ENCODE results near the gene KIAA1671.

KIAA1671 gene

GRCh38 chr22:25066861-25067435, 114.4 kb downstream of the KIAA1671 start:
- TF ChIP-seq, protein P1, sequence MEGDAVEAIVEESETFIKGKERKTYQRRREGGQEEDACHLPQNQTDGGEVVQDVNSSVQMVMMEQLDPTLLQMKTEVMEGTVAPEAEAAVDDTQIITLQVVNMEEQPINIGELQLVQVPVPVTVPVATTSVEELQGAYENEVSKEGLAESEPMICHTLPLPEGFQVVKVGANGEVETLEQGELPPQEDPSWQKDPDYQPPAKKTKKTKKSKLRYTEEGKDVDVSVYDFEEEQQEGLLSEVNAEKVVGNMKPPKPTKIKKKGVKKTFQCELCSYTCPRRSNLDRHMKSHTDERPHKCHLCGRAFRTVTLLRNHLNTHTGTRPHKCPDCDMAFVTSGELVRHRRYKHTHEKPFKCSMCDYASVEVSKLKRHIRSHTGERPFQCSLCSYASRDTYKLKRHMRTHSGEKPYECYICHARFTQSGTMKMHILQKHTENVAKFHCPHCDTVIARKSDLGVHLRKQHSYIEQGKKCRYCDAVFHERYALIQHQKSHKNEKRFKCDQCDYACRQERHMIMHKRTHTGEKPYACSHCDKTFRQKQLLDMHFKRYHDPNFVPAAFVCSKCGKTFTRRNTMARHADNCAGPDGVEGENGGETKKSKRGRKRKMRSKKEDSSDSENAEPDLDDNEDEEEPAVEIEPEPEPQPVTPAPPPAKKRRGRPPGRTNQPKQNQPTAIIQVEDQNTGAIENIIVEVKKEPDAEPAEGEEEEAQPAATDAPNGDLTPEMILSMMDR (IDR thresholded peaks at IDR 0.05; ENCODE audit: insufficient read depth, missing control alignments): no peak
- DNase-seq (ENCODE audit: insufficient read length, low spot score) (no peak), FAIRE-seq (no peak)

DNA sequence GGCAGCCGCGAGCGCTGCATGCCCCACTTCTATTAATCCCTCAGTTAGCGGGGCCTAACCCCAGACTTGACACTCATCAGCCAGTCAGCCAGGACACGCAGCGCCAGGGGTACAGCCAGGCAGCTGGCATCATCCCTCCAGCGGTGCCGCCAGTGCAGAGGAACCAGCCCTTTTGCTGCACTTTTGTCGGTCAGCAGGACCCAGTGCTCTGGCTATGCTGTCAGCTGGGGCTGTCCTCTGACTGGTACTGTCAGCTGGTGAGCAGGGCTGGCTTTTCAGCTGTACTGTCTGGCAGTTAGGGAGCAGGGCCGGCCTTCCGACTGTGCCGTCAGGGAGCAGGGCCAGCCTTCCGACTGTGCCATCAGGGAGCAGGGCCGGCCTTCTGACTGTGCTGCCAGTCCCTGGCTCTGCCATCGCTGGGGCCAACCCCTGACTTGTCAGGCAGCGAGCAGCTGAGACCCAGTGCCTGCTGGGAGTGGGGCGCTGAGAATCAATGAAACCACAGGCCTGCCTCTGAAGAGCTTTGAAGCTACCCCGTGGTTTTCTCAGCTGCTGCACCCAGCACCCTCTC, 115.4 kb downstream of the KIAA1671 start:
- TF ChIP-seq, protein P1 (IDR thresholded peaks at IDR 0.05; ENCODE audit: insufficient read depth, missing control alignments): no peak
- DNase-seq (ENCODE audit: insufficient read length, low spot score) (no peak), FAIRE-seq (no peak)

DNA sequence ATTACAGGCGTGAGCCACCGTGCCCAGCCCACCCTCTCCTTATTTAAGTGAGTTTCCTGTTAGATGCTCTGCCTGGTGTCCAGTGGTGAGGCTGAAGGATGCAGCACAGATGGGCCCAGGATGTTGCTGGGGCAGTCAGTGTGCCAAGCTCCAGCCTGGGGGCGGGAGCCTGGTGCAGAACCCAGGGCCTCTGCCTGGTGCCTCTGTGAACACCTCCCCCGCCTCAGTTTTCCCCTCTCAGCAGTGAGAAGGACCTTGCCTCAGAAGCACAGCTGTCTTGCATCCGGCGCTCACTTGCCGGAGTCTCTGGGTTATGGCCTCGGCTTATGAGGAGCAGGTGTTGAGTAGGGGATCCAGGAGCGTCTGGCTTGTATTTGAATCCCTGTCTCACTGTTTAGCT, 116.2 kb downstream of the KIAA1671 start:
- DNase-seq (ENCODE audit: insufficient read length, low spot score) (no peak), FAIRE-seq (no peak)
- TF ChIP-seq, protein P1 (IDR thresholded peaks at IDR 0.05; ENCODE audit: insufficient read depth, missing control alignments): no peak

DNA sequence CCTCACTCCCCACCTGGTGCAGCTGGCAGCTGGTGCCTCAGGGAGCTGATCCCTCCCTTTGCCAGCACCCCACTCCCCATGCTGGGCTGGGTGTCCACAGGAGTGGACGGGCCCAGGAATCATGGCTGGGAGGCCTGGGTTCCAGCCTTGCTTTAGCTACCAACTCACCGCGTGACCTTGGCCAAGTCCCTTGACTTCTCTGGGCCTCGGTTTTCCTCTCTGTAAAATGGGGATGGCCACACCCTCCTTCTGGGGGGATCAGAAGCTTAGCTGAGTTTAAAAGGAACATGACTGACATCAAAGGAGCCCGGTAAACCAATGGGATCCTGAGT, 116.9 kb downstream of the KIAA1671 start:
- no peak for FAIRE-seq
- TF ChIP-seq, protein P1 (IDR thresholded peaks at IDR 0.05; ENCODE audit: insufficient read depth, missing control alignments): no peak

DNA sequence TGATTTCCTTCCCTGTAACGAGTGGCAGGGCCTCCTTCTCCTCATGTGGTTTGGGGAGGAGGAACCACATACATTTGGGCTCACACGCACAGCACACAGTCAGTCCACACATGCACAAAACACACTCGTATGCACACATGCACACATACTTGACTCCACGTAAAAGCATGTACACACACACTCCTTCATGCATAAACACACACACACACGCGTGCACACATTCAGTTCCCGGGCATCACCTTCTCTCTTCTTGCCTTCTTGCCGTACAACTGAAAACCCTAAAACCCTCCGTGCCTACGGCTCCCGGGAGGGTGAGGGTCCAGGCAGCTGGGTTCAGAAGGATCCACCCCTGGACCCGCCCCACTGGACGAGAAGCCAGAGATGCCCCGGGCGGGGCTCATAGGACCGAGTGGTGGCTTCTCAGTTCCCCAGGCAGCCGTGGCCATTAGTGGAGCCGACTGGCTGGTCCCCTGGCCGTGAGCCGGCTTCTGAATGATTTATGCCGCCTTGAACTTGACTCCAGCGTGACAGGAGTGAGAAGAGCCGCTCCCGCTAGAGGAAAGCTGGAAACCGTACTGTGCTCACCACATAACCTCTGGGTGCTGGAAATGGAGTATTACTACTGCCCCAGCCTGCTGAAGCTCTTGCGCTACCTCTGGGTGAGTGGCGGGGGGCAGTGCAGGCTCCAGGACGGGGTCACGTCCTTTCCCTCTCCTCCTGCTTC, 117.4 kb downstream of the KIAA1671 start:
- TF ChIP-seq, protein P1 (IDR thresholded peaks at IDR 0.05; ENCODE audit: insufficient read depth, missing control alignments): no peak
- no peak for DNase-seq (ENCODE audit: insufficient read length, low spot score)
- FAIRE-seq: no peak

More for the DNA sequence above, 116.9 kb downstream of the KIAA1671 start:
- DNase-seq (ENCODE audit: insufficient read length, low spot score): no peak

DNA sequence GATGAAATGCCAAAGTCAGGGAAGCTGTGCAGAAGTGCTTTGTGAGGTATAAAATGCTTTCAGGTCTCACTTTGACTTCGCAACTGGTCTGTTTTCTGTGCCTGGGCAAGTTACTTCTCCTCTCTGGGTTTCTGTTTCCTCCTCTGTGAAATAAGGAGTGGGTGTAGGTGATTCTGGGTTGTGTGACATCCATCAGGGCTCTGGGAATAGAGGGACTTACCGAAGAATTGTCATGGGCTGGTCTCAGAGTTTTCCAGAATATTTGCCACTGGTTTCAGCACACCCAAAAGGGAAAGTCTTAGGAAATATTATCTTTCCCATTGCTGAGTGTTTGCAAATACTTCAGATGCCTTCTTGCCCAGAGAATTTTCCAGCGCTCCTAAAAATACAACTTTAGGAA, 118.4 kb downstream of the KIAA1671 start:
- FAIRE-seq (no peak), DNase-seq (ENCODE audit: insufficient read length, low spot score) (no peak)
- TF ChIP-seq, protein P1 (IDR thresholded peaks at IDR 0.05; ENCODE audit: insufficient read depth, missing control alignments): no peak

DNA sequence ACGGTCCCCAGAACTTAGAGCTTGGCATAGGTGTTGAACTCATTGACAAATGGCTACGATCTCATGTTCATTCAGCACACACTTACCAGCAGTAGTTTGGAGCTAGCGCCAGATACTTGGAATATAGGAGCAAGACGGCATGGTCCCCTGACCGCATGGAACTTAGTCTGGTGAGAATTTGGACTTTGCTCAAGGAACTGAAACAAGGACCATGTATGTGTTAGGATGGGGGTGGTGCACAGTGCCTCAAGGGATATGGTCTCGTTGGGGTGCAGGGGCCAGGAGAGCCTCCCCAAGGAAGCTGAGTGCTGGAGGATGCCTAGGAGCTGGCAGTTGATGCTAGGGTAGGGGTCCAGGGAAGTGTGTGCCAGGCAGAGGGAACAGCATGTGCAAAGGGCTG, 119.2 kb downstream of the KIAA1671 start:
- FAIRE-seq: no peak
- TF ChIP-seq, protein P1 (IDR thresholded peaks at IDR 0.05; ENCODE audit: insufficient read depth, missing control alignments): no peak
- DNase-seq (ENCODE audit: insufficient read length, low spot score): no peak
